NCI-H226 (cell line): Measurements from ENCODE around the gene ARIH1.
A peak's percentile ranks its signal among the peaks of the same experiment; 100 is the strongest.
"Not testable (repeated sequence)": the region's sequence is repeated elsewhere in the genome, so short reads cannot be mapped to it uniquely, and the experiment has no call there.

ENCODE experiments used
- DNase-seq: peaks from one replicate; pipeline ENCODE4 v3.0.0-alpha.2; 2015

The ARIH1 gene

GRCh38 chr15:72473614-72474465 lies at the start of gene ARIH1:
Gene ARIH1, plus strand, starts transcription at chr15:72474330. Its CDS starts 310 bp downstream, at chr15:72474640.
- DNase-seq, result peak; percentile 95

GRCh38 chr15:72426753-72427152 lies 47.4 kb upstream of the ARIH1 start:
- DNase-seq, result peak; percentile 16

- DNase-seq, result no peak
Measured at GRCh38 chr15:72437650-72438316, 36.3 kb upstream of the ARIH1 start.

GRCh38 chr15:72442848-72443247 lies 31.3 kb upstream of the ARIH1 start:
- DNase-seq, result not testable (repeated sequence)

- DNase-seq, result no peak
Measured at GRCh38 chr15:72445426-72445825, 28.7 kb upstream of the ARIH1 start.

- DNase-seq, result no peak
Measured at GRCh38 chr15:72450805-72451204, 23.3 kb upstream of the ARIH1 start.

- no peak for DNase-seq
Measured at GRCh38 chr15:72451224-72451623, 22.9 kb upstream of the ARIH1 start.

- no peak for DNase-seq
Measured at GRCh38 chr15:72456684-72457083, 17.4 kb upstream of the ARIH1 start.

GRCh38 chr15:72460402-72460801 lies 13.7 kb upstream of the ARIH1 start:
- DNase-seq, result no peak

GRCh38 chr15:72463702-72464101 lies 10.4 kb upstream of the ARIH1 start:
- no peak for DNase-seq

GRCh38 chr15:72464251-72464650 lies 9.9 kb upstream of the ARIH1 start:
- DNase-seq, result no peak

GRCh38 chr15:72468103-72468502 lies 6.0 kb upstream of the ARIH1 start:
- no peak for DNase-seq

GRCh38 chr15:72472992-72473610 lies 1.0 kb upstream of the ARIH1 start:
- DNase-seq, result no peak

GRCh38 chr15:72474466-72474911 lies 359 bp downstream of the ARIH1 start:
- no peak for DNase-seq

- DNase-seq, result peak; percentile 87
Measured at GRCh38 chr15:72474912-72475628, 940 bp downstream of the ARIH1 start.

GRCh38 chr15:72475674-72476073 lies 1.5 kb downstream of the ARIH1 start:
- DNase-seq, result no peak

GRCh38 chr15:72476330-72476729 lies 2.2 kb downstream of the ARIH1 start:
- not testable (repeated sequence) for DNase-seq

- no peak for DNase-seq
Measured at GRCh38 chr15:72481015-72481659, 7.0 kb downstream of the ARIH1 start.

- no peak for DNase-seq
Measured at GRCh38 chr15:72482275-72482674, 8.1 kb downstream of the ARIH1 start.

- DNase-seq, result no peak
Measured at GRCh38 chr15:72483279-72483678, 9.1 kb downstream of the ARIH1 start.

- DNase-seq, result no peak
Measured at GRCh38 chr15:72486144-72486543, 12.0 kb downstream of the ARIH1 start.

GRCh38 chr15:72487070-72487797 lies 13.1 kb downstream of the ARIH1 start:
- DNase-seq, result peak; percentile 41
